GM18858 (cell line): ENCODE results near the gene CFAP299.

Source experiments
- ATAC-seq: cut with Tn5 transposase; IDR thresholded peaks from one replicate; pipeline ENCODE4 v1.9.1; 2021; ENCODE audit not compliant: unreplicated experiment

Gene CFAP299

GRCh38 chr4:80387390-80388283 is 52.1 kb downstream of the CFAP299 start:
- ATAC-seq: no peak

- no peak for ATAC-seq
Observed at GRCh38 chr4:80388284-80388607, 52.7 kb downstream of the CFAP299 start.

GRCh38 chr4:80390178-80390577 is 54.6 kb downstream of the CFAP299 start:
- ATAC-seq: no peak

GRCh38 chr4:80393246-80393969 is 57.9 kb downstream of the CFAP299 start:
- peak; percentile 70 for ATAC-seq

- no peak for ATAC-seq
Observed at GRCh38 chr4:80393970-80394250, 58.4 kb downstream of the CFAP299 start.

GRCh38 chr4:80407246-80407645 is 71.7 kb downstream of the CFAP299 start:
- ATAC-seq: no peak

- ATAC-seq: no peak
Observed at GRCh38 chr4:80409809-80410208, 74.3 kb downstream of the CFAP299 start.

- no peak for ATAC-seq
Observed at GRCh38 chr4:80412322-80412721, 76.8 kb downstream of the CFAP299 start.

GRCh38 chr4:80413086-80413485 is 77.6 kb downstream of the CFAP299 start:
- no peak for ATAC-seq

- no peak for ATAC-seq
Observed at GRCh38 chr4:80417019-80417418, 81.5 kb downstream of the CFAP299 start.

- ATAC-seq: no peak
Observed at GRCh38 chr4:80419946-80420345, 84.4 kb downstream of the CFAP299 start.

- ATAC-seq: no peak
Observed at GRCh38 chr4:80420638-80421037, 85.1 kb downstream of the CFAP299 start.

- ATAC-seq: no peak
Observed at GRCh38 chr4:80422727-80423404, 87.3 kb downstream of the CFAP299 start.

GRCh38 chr4:80423553-80424224 is 88.2 kb downstream of the CFAP299 start:
- no peak for ATAC-seq

GRCh38 chr4:80424225-80424581 is 88.7 kb downstream of the CFAP299 start:
- no peak for ATAC-seq

- ATAC-seq: no peak
Observed at GRCh38 chr4:80425124-80426100, 89.9 kb downstream of the CFAP299 start.

- no peak for ATAC-seq
Observed at GRCh38 chr4:80431203-80431965, 95.9 kb downstream of the CFAP299 start.

- ATAC-seq: no peak
Observed at GRCh38 chr4:80434238-80434637, 98.7 kb downstream of the CFAP299 start.

- no peak for ATAC-seq
Observed at GRCh38 chr4:80438016-80438415, 102.5 kb downstream of the CFAP299 start.
